Measurements from ENCODE around the gene THAP3.

The THAP3 gene

GRCh38 chr1:6624710-6625583, at the start of gene THAP3:
THAP3 (plus strand) TSS chr1:6624868; CDS start chr1:6625219, 351 bp downstream.
- FAIRE-seq (no peak), DNase-seq (ENCODE audit: low spot score) (peak; percentile 83)

GRCh38 chr1:6577831-6578525, 46.7 kb upstream of the THAP3 start:
- FAIRE-seq (no peak), DNase-seq (ENCODE audit: low spot score) (no peak)

- FAIRE-seq (no peak), DNase-seq (ENCODE audit: low spot score) (no peak)
These were observed 45.9 kb upstream of the THAP3 start for GRCh38 chr1:6578624-6579373.

- DNase-seq (ENCODE audit: low spot score) (peak; percentile 98), FAIRE-seq (no peak)
These were observed 45.1 kb upstream of the THAP3 start, which contains the start of gene ZBTB48 for GRCh38 chr1:6579374-6580118. ZBTB48 (plus strand) TSS chr1:6579994; CDS start chr1:6580610, 616 bp downstream.

GRCh38 chr1:6580119-6580592, 44.5 kb upstream of the THAP3 start:
- DNase-seq (ENCODE audit: low spot score) (no peak), FAIRE-seq (no peak)

GRCh38 chr1:6580593-6581409, 43.9 kb upstream of the THAP3 start:
- DNase-seq (ENCODE audit: low spot score) (no peak), FAIRE-seq (no peak)

- DNase-seq (ENCODE audit: low spot score), result no peak
- no peak for FAIRE-seq
These were observed 42.9 kb upstream of the THAP3 start for GRCh38 chr1:6581561-6582305.

- DNase-seq (ENCODE audit: low spot score) (no peak), FAIRE-seq (no peak)
These were observed 42.3 kb upstream of the THAP3 start for GRCh38 chr1:6582370-6582769.

GRCh38 chr1:6584126-6585080, 40.3 kb upstream of the THAP3 start:
- DNase-seq (ENCODE audit: low spot score), result no peak
- FAIRE-seq, result no peak

GRCh38 chr1:6585081-6585722, 39.5 kb upstream of the THAP3 start:
- DNase-seq (ENCODE audit: low spot score) (no peak), FAIRE-seq (no peak)

- DNase-seq (ENCODE audit: low spot score) (no peak), FAIRE-seq (no peak)
These were observed 38.8 kb upstream of the THAP3 start for GRCh38 chr1:6585841-6586240.

- DNase-seq (ENCODE audit: low spot score) (no peak), FAIRE-seq (no peak)
These were observed 38.3 kb upstream of the THAP3 start for GRCh38 chr1:6586404-6586816.

- FAIRE-seq, result no peak
- no peak for DNase-seq (ENCODE audit: low spot score)
These were observed 37.2 kb upstream of the THAP3 start for GRCh38 chr1:6587261-6588005.

GRCh38 chr1:6588128-6588892, 36.4 kb upstream of the THAP3 start:
- no peak for FAIRE-seq
- no peak for DNase-seq (ENCODE audit: low spot score)

GRCh38 chr1:6588893-6589520, 35.7 kb upstream of the THAP3 start:
- DNase-seq (ENCODE audit: low spot score) (no peak), FAIRE-seq (no peak)

GRCh38 chr1:6590046-6590445, 34.6 kb upstream of the THAP3 start:
- FAIRE-seq, result no peak
- DNase-seq (ENCODE audit: low spot score), result no peak

All from urothelium cell line (cell line).